GM23338 (cell line): ENCODE data around the gene KRTAP20-4.

Experiments used
- CREB1 ChIP-seq: fragments of 250-450 bp; sonication (Bioruptor Pico); IDR thresholded peaks from 2 replicates; pipeline ENCODE4 v1.5.0; 2020; ENCODE audit warnings: low read depth, mild to moderate bottlenecking, moderate library complexity
- EZH2 ChIP-seq: fragments of 200-600 bp; sonication (generic); IDR thresholded peaks from one replicate; pipeline ENCODE4 v1.8.0; 2017; ENCODE audit warnings: antibody characterized with exemption, mild to moderate bottlenecking, low read depth; ENCODE audit not compliant: unreplicated experiment
- EZH2phosphoT487 ChIP-seq: fragments of 200-600 bp; sonication (generic); IDR thresholded peaks from one replicate; pipeline ENCODE4 v1.8.1; 2018; ENCODE audit warnings: antibody characterized with exemption; ENCODE audit not compliant: unreplicated experiment
- JUNB ChIP-seq: IDR thresholded peaks from one replicate; pipeline ENCODE4 v1.6.1; 2016; ENCODE audit warnings: antibody characterized with exemption; ENCODE audit not compliant: unreplicated experiment
- NANOG ChIP-seq: IDR thresholded peaks from 2 replicates; pipeline ENCODE4 v1.6.1; 2016; ENCODE audit warnings: antibody characterized with exemption, borderline replicate concordance
- POLR2AphosphoS5 ChIP-seq: IDR thresholded peaks from 2 replicates; pipeline ENCODE4 v1.6.1; 2016; ENCODE audit warnings: antibody characterized with exemption, low read depth
- STAT1 ChIP-seq: IDR thresholded peaks from one replicate; pipeline ENCODE4 v1.6.1; 2016; ENCODE audit warnings: antibody characterized with exemption; ENCODE audit not compliant: unreplicated experiment
- ZNF114 ChIP-seq: fragments of 250-450 bp; sonication (Bioruptor Pico); IDR thresholded peaks from 2 replicates; pipeline ENCODE4 v1.5.0; 2020; ENCODE audit warnings: mild to moderate bottlenecking, moderate library complexity
- ZNF331 ChIP-seq: fragments of 250-450 bp; sonication (Bioruptor Pico); IDR thresholded peaks from 2 replicates; pipeline ENCODE4 v1.5.0; 2020; ENCODE audit warnings: low read depth, mild to moderate bottlenecking, moderate library complexity
- TF ChIP-seq, protein P1 (sequence below), 2 experiments: fragments of 200-600 bp in 1 of 2; sonication (generic) in 1 of 2; conservative IDR thresholded peaks; 2 replicates each; pipeline versions ENCODE4 v1.5.1 to v1.6.1; 2016 to 2017; ENCODE audit warnings: antibody characterized with exemption in 2 of 2, low read depth in 2 of 2, mild to moderate bottlenecking in 2 of 2, moderate library complexity in 1 of 2
- TF ChIP-seq, protein P2 (sequence below): fragments of 250-450 bp; sonication (Bioruptor Pico); IDR thresholded peaks from 2 replicates; pipeline ENCODE4 v1.5.0; 2020; ENCODE audit warnings: mild to moderate bottlenecking, moderate library complexity
- TF ChIP-seq, protein P3 (sequence below): IDR thresholded peaks from one replicate; pipeline ENCODE4 v1.6.1; 2018; ENCODE audit warnings: antibody characterized with exemption; ENCODE audit not compliant: unreplicated experiment
- TF ChIP-seq, protein P4 (sequence below): IDR thresholded peaks from 2 replicates; pipeline ENCODE4 v1.6.1; 2016; ENCODE audit warnings: antibody characterized with exemption

DNA sequence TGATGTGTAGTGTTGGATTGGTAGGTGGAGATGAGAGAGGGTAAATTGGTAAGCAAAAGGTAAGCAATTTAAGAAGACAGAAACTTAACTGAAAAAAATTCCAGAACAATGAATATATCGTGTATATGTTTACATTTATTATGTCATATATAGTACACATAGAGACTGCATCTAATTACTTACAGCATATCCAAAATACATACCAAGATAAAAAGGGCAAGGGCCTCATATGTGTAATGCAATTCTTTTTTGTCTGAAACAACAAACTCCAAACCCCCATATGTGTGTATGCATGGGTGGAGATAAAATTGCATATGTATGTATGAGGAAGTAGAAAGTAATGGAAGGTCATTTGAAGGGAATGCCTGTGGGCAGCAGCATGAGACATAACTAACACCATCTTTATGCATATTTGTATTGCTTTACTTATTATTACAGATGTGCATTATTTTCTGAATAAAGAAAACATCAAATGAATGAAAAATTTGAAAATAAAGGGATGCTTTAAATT lies 26.5 kb downstream of the KRTAP20-4 start:
- TF ChIP-seq, protein P1, sequence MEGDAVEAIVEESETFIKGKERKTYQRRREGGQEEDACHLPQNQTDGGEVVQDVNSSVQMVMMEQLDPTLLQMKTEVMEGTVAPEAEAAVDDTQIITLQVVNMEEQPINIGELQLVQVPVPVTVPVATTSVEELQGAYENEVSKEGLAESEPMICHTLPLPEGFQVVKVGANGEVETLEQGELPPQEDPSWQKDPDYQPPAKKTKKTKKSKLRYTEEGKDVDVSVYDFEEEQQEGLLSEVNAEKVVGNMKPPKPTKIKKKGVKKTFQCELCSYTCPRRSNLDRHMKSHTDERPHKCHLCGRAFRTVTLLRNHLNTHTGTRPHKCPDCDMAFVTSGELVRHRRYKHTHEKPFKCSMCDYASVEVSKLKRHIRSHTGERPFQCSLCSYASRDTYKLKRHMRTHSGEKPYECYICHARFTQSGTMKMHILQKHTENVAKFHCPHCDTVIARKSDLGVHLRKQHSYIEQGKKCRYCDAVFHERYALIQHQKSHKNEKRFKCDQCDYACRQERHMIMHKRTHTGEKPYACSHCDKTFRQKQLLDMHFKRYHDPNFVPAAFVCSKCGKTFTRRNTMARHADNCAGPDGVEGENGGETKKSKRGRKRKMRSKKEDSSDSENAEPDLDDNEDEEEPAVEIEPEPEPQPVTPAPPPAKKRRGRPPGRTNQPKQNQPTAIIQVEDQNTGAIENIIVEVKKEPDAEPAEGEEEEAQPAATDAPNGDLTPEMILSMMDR (conservative IDR thresholded peaks at IDR 0.05; ENCODE audit: low read depth in 2 of 2), result no peak
- TF ChIP-seq, protein P2, sequence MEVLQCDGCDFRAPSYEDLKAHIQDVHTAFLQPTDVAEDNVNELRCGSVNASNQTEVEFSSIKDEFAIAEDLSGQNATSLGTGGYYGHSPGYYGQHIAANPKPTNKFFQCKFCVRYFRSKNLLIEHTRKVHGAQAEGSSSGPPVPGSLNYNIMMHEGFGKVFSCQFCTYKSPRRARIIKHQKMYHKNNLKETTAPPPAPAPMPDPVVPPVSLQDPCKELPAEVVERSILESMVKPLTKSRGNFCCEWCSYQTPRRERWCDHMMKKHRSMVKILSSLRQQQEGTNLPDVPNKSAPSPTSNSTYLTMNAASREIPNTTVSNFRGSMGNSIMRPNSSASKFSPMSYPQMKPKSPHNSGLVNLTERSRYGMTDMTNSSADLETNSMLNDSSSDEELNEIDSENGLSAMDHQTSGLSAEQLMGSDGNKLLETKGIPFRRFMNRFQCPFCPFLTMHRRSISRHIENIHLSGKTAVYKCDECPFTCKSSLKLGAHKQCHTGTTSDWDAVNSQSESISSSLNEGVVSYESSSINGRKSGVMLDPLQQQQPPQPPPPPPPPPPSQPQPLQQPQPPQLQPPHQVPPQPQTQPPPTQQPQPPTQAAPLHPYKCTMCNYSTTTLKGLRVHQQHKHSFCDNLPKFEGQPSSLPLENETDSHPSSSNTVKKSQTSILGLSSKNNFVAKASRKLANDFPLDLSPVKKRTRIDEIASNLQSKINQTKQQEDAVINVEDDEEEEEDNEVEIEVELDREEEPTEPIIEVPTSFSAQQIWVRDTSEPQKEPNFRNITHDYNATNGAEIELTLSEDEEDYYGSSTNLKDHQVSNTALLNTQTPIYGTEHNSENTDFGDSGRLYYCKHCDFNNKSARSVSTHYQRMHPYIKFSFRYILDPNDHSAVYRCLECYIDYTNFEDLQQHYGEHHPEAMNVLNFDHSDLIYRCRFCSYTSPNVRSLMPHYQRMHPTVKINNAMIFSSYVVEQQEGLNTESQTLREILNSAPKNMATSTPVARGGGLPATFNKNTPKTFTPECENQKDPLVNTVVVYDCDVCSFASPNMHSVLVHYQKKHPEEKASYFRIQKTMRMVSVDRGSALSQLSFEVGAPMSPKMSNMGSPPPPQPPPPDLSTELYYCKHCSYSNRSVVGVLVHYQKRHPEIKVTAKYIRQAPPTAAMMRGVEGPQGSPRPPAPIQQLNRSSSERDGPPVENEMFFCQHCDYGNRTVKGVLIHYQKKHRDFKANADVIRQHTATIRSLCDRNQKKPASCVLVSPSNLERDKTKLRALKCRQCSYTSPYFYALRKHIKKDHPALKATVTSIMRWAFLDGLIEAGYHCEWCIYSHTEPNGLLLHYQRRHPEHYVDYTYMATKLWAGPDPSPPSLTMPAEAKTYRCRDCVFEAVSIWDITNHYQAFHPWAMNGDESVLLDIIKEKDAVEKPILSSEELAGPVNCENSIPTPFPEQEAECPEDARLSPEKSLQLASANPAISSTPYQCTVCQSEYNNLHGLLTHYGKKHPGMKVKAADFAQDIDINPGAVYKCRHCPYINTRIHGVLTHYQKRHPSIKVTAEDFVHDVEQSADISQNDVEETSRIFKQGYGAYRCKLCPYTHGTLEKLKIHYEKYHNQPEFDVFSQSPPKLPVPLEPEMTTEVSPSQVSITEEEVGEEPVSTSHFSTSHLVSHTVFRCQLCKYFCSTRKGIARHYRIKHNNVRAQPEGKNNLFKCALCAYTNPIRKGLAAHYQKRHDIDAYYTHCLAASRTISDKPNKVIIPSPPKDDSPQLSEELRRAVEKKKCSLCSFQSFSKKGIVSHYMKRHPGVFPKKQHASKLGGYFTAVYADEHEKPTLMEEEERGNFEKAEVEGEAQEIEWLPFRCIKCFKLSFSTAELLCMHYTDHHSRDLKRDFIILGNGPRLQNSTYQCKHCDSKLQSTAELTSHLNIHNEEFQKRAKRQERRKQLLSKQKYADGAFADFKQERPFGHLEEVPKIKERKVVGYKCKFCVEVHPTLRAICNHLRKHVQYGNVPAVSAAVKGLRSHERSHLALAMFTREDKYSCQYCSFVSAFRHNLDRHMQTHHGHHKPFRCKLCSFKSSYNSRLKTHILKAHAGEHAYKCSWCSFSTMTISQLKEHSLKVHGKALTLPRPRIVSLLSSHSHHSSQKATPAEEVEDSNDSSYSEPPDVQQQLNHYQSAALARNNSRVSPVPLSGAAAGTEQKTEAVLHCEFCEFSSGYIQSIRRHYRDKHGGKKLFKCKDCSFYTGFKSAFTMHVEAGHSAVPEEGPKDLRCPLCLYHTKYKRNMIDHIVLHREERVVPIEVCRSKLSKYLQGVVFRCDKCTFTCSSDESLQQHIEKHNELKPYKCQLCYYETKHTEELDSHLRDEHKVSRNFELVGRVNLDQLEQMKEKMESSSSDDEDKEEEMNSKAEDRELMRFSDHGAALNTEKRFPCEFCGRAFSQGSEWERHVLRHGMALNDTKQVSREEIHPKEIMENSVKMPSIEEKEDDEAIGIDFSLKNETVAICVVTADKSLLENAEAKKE (CRISPR knock-in tag), result no peak
- no peak for TF ChIP-seq JUNB
- TF ChIP-seq, protein P3, sequence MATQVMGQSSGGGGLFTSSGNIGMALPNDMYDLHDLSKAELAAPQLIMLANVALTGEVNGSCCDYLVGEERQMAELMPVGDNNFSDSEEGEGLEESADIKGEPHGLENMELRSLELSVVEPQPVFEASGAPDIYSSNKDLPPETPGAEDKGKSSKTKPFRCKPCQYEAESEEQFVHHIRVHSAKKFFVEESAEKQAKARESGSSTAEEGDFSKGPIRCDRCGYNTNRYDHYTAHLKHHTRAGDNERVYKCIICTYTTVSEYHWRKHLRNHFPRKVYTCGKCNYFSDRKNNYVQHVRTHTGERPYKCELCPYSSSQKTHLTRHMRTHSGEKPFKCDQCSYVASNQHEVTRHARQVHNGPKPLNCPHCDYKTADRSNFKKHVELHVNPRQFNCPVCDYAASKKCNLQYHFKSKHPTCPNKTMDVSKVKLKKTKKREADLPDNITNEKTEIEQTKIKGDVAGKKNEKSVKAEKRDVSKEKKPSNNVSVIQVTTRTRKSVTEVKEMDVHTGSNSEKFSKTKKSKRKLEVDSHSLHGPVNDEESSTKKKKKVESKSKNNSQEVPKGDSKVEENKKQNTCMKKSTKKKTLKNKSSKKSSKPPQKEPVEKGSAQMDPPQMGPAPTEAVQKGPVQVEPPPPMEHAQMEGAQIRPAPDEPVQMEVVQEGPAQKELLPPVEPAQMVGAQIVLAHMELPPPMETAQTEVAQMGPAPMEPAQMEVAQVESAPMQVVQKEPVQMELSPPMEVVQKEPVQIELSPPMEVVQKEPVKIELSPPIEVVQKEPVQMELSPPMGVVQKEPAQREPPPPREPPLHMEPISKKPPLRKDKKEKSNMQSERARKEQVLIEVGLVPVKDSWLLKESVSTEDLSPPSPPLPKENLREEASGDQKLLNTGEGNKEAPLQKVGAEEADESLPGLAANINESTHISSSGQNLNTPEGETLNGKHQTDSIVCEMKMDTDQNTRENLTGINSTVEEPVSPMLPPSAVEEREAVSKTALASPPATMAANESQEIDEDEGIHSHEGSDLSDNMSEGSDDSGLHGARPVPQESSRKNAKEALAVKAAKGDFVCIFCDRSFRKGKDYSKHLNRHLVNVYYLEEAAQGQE, result no peak
- TF ChIP-seq EZH2, result no peak
- no peak for TF ChIP-seq POLR2AphosphoS5
- no peak for TF ChIP-seq EZH2phosphoT487
- no peak for TF ChIP-seq CREB1 (CRISPR knock-in tag)
- no peak for TF ChIP-seq ZNF331 (CRISPR knock-in tag)
- TF ChIP-seq, protein P4, sequence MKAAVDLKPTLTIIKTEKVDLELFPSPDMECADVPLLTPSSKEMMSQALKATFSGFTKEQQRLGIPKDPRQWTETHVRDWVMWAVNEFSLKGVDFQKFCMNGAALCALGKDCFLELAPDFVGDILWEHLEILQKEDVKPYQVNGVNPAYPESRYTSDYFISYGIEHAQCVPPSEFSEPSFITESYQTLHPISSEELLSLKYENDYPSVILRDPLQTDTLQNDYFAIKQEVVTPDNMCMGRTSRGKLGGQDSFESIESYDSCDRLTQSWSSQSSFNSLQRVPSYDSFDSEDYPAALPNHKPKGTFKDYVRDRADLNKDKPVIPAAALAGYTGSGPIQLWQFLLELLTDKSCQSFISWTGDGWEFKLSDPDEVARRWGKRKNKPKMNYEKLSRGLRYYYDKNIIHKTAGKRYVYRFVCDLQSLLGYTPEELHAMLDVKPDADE, result no peak
- TF ChIP-seq NANOG, result no peak
- TF ChIP-seq STAT1, result no peak
- TF ChIP-seq ZNF114 (CRISPR knock-in tag), result no peak
